Neuronal stem cell (in vitro differentiated cells): ENCODE measurements around the gene WDR72.
"Not testable (repeated sequence)": the region's sequence is repeated elsewhere in the genome, so short reads cannot be mapped to it uniquely, and the experiment has no call there.

Experiments
- DNase-seq: peaks from one replicate; pipeline ENCODE4 v3.0.0-alpha.2; 2013; ENCODE audit warnings: low spot score
- H2AFZ ChIP-seq: one replicate; pipeline ENCODE4 v1.6.1; 2013; ENCODE audit warnings: mild to moderate bottlenecking, low read length, inconsistent platforms
- H2AK5ac ChIP-seq: 2 replicates; pipeline ENCODE4 v1.6.1; 2013; ENCODE audit warnings: low read depth, mild to moderate bottlenecking, inconsistent platforms, low read length, moderate library complexity, mixed read lengths
- H2BK120ac ChIP-seq: 2 replicates; pipeline ENCODE4 v1.6.1; 2013; ENCODE audit warnings: low read depth, mild to moderate bottlenecking, inconsistent platforms, low read length, moderate library complexity, mixed read lengths
- H2BK12ac ChIP-seq: one replicate; pipeline ENCODE4 v1.6.1; 2013; ENCODE audit warnings: low read length, inconsistent platforms
- H2BK15ac ChIP-seq: 2 replicates; pipeline ENCODE4 v1.6.1; 2013; ENCODE audit warnings: mild to moderate bottlenecking, low read length, inconsistent platforms, mixed read lengths
- H2BK5ac ChIP-seq: one replicate; pipeline ENCODE4 v1.6.1; 2013; ENCODE audit warnings: inconsistent platforms, mild to moderate bottlenecking, low read length, moderate library complexity
- H3K14ac ChIP-seq: one replicate; pipeline ENCODE4 v1.6.1; 2013; ENCODE audit warnings: low read length, inconsistent platforms
- H3K18ac ChIP-seq: 2 replicates; pipeline ENCODE4 v1.6.1; 2013; ENCODE audit warnings: low read length, inconsistent platforms
- H3K23ac ChIP-seq: 2 replicates; pipeline ENCODE4 v1.6.1; 2013; ENCODE audit warnings: low read depth, mild to moderate bottlenecking, mixed read lengths, low read length, inconsistent platforms; ENCODE audit not compliant: poor library complexity
- H3K27ac ChIP-seq: replicated peaks from 3 replicates; pipeline ENCODE4 v1.5.1; 2013; ENCODE audit warnings: low read length, inconsistent platforms
- H3K27me3 ChIP-seq, 3 experiments: 2 replicates each; pipeline ENCODE4 v1.6.1; 2013; ENCODE audit warnings: low read length in 3 of 3, mild to moderate bottlenecking in 2 of 3, inconsistent platforms in 1 of 3, low read depth in 1 of 3, mixed read lengths in 1 of 3, moderate library complexity in 1 of 3; ENCODE audit not compliant: control insufficient read depth in 3 of 3, insufficient read depth in 3 of 3
- H3K36me3 ChIP-seq, 2 donors: replicated peaks in 1 of 2; 2 replicates each; pipeline ENCODE4 v1.6.1; 2013; ENCODE audit warnings: low read length in 2 of 2; ENCODE audit not compliant: control insufficient read depth in 2 of 2, insufficient read depth in 2 of 2
- H3K4ac ChIP-seq: 2 replicates; pipeline ENCODE4 v1.6.1; 2013; ENCODE audit warnings: inconsistent platforms, mild to moderate bottlenecking, low read length, moderate library complexity
- H3K4me1 ChIP-seq, 2 donors: 1 replicate in 1 of 2; 2 replicates in 1 of 2; pipeline ENCODE4 v1.6.1; 2013; ENCODE audit warnings: low read length in 2 of 2, low read depth in 1 of 2; ENCODE audit not compliant: control insufficient read depth in 2 of 2, insufficient read depth in 1 of 2
- H3K4me2 ChIP-seq: one replicate; pipeline ENCODE4 v1.6.1; 2013; ENCODE audit warnings: mild to moderate bottlenecking, low read length, inconsistent platforms; ENCODE audit not compliant: insufficient read depth, poor library complexity, severe bottlenecking
- H3K4me3 ChIP-seq, 2 donors: 2 replicates each; pipeline ENCODE4 v1.5.1; 2013; ENCODE audit warnings: low read length in 2 of 2, mild to moderate bottlenecking in 2 of 2, inconsistent platforms in 1 of 2, moderate library complexity in 1 of 2
- H3K79me1 ChIP-seq: one replicate; pipeline ENCODE4 v1.6.1; 2013; ENCODE audit warnings: low read depth, mild to moderate bottlenecking, inconsistent platforms, low read length, moderate library complexity
- H3K9ac ChIP-seq: one replicate; pipeline ENCODE4 v1.6.1; 2013; ENCODE audit warnings: mild to moderate bottlenecking, low read depth, low read length, inconsistent platforms; ENCODE audit not compliant: poor library complexity
- H3K9me3 ChIP-seq, 2 donors: replicated peaks in 1 of 2; 2 replicates each; pipeline versions ENCODE3 to v1.6.1; 2013; ENCODE audit warnings: low read length in 2 of 2, mild to moderate bottlenecking in 2 of 2, inconsistent platforms in 1 of 2, low read depth in 1 of 2, mixed read lengths in 1 of 2, moderate library complexity in 1 of 2; ENCODE audit not compliant: control insufficient read depth in 2 of 2, insufficient read depth in 1 of 2
- H4K8ac ChIP-seq: one replicate; pipeline ENCODE4 v1.6.1; 2013; ENCODE audit warnings: low read depth, mild to moderate bottlenecking, inconsistent platforms, low read length, moderate library complexity
- H4K91ac ChIP-seq: one replicate; pipeline ENCODE4 v1.6.1; 2013; ENCODE audit warnings: low read length, low read depth, mild to moderate bottlenecking, inconsistent platforms; ENCODE audit not compliant: poor library complexity
- WGBS, 2 donors: extraction: QIAGEN DNeasy Blood & Tissue Kit; methylation state at CpG; one replicate each; pipeline ENCODE4 v1.1.7; 2013; ENCODE audit warnings: missing lambda C conversion rate in 2 of 2, mixed read lengths in 1 of 2; ENCODE audit not compliant: insufficient read length in 2 of 2, insufficient replicate concordance in 1 of 2; ENCODE audit errors: extremely low coverage in 2 of 2; 5-methylcytosine and 5-hydroxymethylcytosine counted together

WDR72 gene

DNA sequence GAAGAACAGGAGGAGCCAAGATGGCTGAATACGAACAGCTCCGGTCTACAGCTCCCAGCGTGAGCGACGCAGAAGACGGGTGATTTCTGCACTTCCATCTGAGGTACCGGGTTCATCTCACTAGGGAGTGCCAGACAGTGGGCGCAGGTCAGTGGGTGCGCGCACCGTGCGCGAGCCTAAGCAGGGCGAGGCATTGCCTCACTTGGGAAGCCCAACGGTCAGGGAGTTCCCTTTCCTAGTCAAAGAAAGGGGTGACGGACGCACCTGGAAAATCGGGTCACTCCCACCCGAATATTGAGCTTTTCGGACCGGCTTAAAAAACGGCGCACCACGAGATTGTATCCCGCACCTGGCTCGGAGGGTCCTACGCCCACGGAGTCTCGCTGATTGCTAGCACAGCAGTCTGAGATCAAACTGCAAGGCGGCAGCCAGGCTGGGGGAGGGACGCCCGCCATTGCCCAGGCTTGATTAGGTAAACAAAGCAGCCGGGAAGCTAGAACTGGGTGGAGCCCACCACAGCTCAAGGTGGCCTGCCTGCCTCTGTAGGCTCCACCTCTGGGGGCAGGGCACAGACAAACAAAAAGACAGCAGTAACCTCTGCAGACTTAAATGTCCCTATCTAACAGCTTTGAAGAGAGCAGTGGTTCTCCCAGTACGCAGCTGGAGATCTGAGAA is 218.7 kb downstream of the WDR72 start:
- H3K18ac ChIP-seq, H3K14ac ChIP-seq, H4K8ac ChIP-seq, H2BK5ac ChIP-seq, H3K27me3 ChIP-seq, H2BK15ac ChIP-seq, H3K4me1 ChIP-seq, H2BK120ac ChIP-seq, H2BK12ac ChIP-seq, H3K27ac ChIP-seq, H2AFZ ChIP-seq, H3K23ac ChIP-seq, H3K4me3 ChIP-seq, H3K9ac ChIP-seq, H3K4ac ChIP-seq, H4K91ac ChIP-seq, H3K79me1 ChIP-seq, H3K4me2 ChIP-seq, H3K36me3 ChIP-seq, DNase-seq, H3K9me3 ChIP-seq, H2AK5ac ChIP-seq: not testable (repeated sequence)
- no CpG with 5 or more reads among the region's 34 CpGs for WGBS, 2 donors

DNA sequence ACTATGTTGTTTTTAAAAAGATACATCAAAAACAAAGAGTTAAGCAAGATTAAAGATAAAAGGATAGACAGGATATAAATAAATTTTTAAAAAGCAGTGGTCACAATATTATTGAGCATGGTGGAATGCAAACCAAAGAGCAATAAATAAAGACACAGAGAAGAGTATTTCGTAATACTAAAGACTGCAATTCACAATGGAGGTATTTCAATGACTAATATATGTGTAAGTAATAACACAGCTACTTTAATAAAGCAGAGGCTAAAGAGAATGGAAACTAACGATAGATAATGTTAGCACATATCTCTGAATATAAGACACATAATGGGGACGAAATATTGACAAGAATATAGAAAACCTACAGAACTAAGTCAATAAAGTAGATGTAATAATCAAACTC is 219.6 kb downstream of the WDR72 start:
- H3K36me3 ChIP-seq, result no peaks in the 10 kb centered on the region
- H3K4me3 ChIP-seq, result no peak overlapping the region
- H4K91ac ChIP-seq, result no peak overlapping the region
- no peaks in the 10 kb centered on the region for H3K9me3 ChIP-seq
- H2BK5ac ChIP-seq, result no peak overlapping the region
- DNase-seq, result no peak
- no peaks in the 10 kb centered on the region for H3K27me3 ChIP-seq
- H2BK120ac ChIP-seq, result no peak overlapping the region
- H2AFZ ChIP-seq, result no peak overlapping the region
- no peak overlapping the region for H3K23ac ChIP-seq
- H2BK15ac ChIP-seq, result no peak overlapping the region
- H2BK12ac ChIP-seq, result no peak overlapping the region
- no peak overlapping the region for H3K4me2 ChIP-seq
- H3K4ac ChIP-seq, result no peak overlapping the region
- H3K18ac ChIP-seq, result no peak overlapping the region
- no peak overlapping the region for H2AK5ac ChIP-seq
- H3K9ac ChIP-seq, result no peak overlapping the region
- no peak overlapping the region for H4K8ac ChIP-seq
- no CpG with 5 or more reads among the region's 3 CpGs for WGBS, 2 donors
- H3K14ac ChIP-seq, result no peak overlapping the region
- H3K27ac ChIP-seq, result no peak overlapping the region
- no peaks in the 10 kb centered on the region for H3K79me1 ChIP-seq
- H3K4me1 ChIP-seq, result no peaks in the 10 kb centered on the region

DNA sequence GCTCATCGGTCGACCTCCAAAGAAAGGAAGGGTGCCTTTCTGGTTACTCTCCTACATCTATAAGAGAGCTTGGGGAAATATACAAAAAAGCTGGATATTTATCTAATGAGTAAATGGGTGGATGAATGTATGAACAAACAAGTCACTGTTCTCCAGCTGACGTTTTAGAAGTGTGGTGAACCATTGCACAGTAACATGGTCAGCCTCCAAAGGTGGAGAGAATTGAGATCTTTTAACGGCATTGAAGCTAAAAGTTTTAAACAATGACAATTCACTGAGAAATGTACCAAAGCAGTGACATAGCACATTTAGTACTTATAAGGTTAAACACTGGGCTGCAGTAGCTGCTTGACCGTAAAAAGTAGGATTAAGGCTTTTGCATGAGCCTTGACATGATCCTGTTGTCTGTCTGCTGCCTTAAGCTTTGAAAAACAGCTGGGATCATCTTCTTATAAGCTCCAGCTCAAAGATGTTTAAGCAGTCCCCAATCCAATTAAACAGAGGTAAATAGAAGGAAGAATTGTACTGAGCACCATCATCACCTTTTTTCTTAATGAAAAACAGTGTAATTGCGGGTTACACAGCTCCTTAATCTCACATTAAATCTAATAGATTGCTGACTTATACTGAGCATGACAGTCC is 222.9 kb downstream of the WDR72 start:
- Histone ChIP-seq H3K18ac (no peak overlapping the region), H4K8ac (no peak overlapping the region), H4K91ac (no peak overlapping the region), H3K4me3 (no peak overlapping the region), H3K36me3 (no peaks in the 10 kb centered on the region), H3K4me2 (no peak overlapping the region), H3K4ac (no peak overlapping the region), H3K14ac (no peak overlapping the region), H3K79me1 (no peaks in the 10 kb centered on the region), H3K9ac (no peak overlapping the region), H2BK120ac (no peak overlapping the region), H2BK5ac (no peak overlapping the region), H3K27ac (no peak overlapping the region), H2BK12ac (no peak overlapping the region), H3K9me3 (no peaks in the 10 kb centered on the region), H2AFZ (no peak overlapping the region), H3K27me3 (no peaks in the 10 kb centered on the region), H3K23ac (no peak overlapping the region), H2BK15ac (no peak overlapping the region), H3K4me1 (no peaks in the 10 kb centered on the region), H2AK5ac (no peak overlapping the region)
- no CpG with 5 or more reads among the region's 6 CpGs for WGBS, 2 donors
- DNase-seq, result no peak

DNA sequence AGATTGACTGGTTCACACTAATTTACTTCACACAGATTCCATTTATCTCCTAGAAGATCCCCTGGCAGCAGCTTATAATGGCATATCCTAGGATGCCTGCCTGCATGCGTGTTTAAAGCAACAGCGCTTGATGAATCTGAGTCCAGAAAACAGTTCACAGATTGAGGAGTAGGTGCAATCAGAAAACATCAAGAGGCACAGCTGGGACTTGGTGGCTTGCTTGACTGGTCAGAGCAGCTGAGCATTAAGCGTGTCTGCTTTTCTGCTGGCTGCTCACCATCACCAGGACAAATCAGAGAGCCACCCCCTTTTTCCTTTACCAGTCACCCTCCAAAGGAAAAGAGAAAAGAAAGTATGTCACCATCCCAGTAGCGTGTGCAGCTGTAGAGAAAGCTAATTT is 223.6 kb downstream of the WDR72 start:
- Histone ChIP-seq H3K4me1 (peaks cover 0 to 3% of the 10 kb centered on the region in 2 donors), H4K8ac (no peak overlapping the region), H3K4me2 (no peak overlapping the region), H3K14ac (no peak overlapping the region), H3K9ac (no peak overlapping the region), H2AFZ (no peak overlapping the region), H3K27me3 (no peaks in the 10 kb centered on the region), H2BK12ac (no peak overlapping the region), H2BK15ac (no peak overlapping the region), H2AK5ac (no peak overlapping the region), H3K23ac (no peak overlapping the region), H3K4me3 (no peak overlapping the region), H2BK120ac (no peak overlapping the region), H3K27ac (no peak overlapping the region), H3K4ac (no peak overlapping the region), H3K9me3 (no peaks in the 10 kb centered on the region), H3K18ac (no peak overlapping the region), H3K79me1 (no peaks in the 10 kb centered on the region), H4K91ac (no peak overlapping the region), H2BK5ac (no peak overlapping the region), H3K36me3 (no peaks in the 10 kb centered on the region)
- WGBS, 2 donors, result no CpG with 5 or more reads among the region's 4 CpGs
- no peak for DNase-seq
